Neural progenitor cell (in vitro differentiated cells): ENCODE results near the gene STX1B. TPM values are rescaled to one million over a fixed set of nuclear protein-coding genes. Genes with fewer than 3 reads are reported as not detected.

Experiments
- DNase-seq: peaks from one replicate; pipeline ENCODE4 v3.0.0-alpha.2; 2016; ENCODE audit warnings: low spot score
- H2AFZ ChIP-seq: fragments of 200-600 bp; sonication (generic); replicated peaks from 2 replicates; pipeline ENCODE4 v1.6.1; 2016; ENCODE audit warnings: antibody characterized with exemption
- H3F3A ChIP-seq: fragments of 200-600 bp; sonication (generic); 2 replicates; pipeline ENCODE4 v1.6.1; 2016; ENCODE audit warnings: antibody characterized with exemption, low read depth
- H3K27ac ChIP-seq: fragments of 200-600 bp; sonication (generic); 2 replicates; pipeline ENCODE4 v1.5.1; 2016; ENCODE audit warnings: mild to moderate bottlenecking
- H3K27me3 ChIP-seq: fragments of 200-600 bp; sonication (generic); 2 replicates; pipeline ENCODE4 v1.6.1; 2016; ENCODE audit warnings: mild to moderate bottlenecking, moderate library complexity
- H3K36me3 ChIP-seq: fragments of 200-600 bp; sonication (generic); 2 replicates; pipeline ENCODE4 v1.5.1; 2016
- H3K4me1 ChIP-seq: fragments of 200-600 bp; sonication (generic); 2 replicates; pipeline ENCODE4 v1.6.1; 2016; ENCODE audit warnings: mixed run types
- H3K4me2 ChIP-seq: fragments of 200-600 bp; sonication (generic); 2 replicates; pipeline ENCODE4 v1.6.1; 2016
- H3K4me3 ChIP-seq: fragments of 200-600 bp; sonication (generic); 2 replicates; pipeline ENCODE4 v1.5.1; 2016
- H3K79me2 ChIP-seq: fragments of 200-600 bp; sonication (generic); 2 replicates; pipeline ENCODE4 v1.6.1; 2016; ENCODE audit warnings: low read depth
- H3K9ac ChIP-seq: fragments of 200-600 bp; sonication (generic); 2 replicates; pipeline ENCODE4 v1.6.1; 2016
- H3K9me3 ChIP-seq: fragments of 200-600 bp; sonication (generic); 2 replicates; pipeline ENCODE4 v1.5.1; 2016; ENCODE audit warnings: low read depth
- H4K20me1 ChIP-seq: fragments of 200-600 bp; sonication (generic); 2 replicates; pipeline ENCODE4 v1.6.1; 2016; ENCODE audit warnings: low read depth
- H3K27ac Mint-ChIP-seq: 3 replicates; pipeline ENCODE4 v1.8.0; 2021; ENCODE audit warnings: mixed read lengths
- H3K27me3 Mint-ChIP-seq: 2 replicates; pipeline ENCODE4 v1.8.0; 2022; ENCODE audit warnings: low read depth, mild to moderate bottlenecking, inconsistent platforms, moderate library complexity, mixed read lengths; ENCODE audit not compliant: insufficient read depth
- H3K36me3 Mint-ChIP-seq: 3 replicates; pipeline ENCODE4 v1.8.0; 2021; ENCODE audit warnings: mixed read lengths
- H3K4me1 Mint-ChIP-seq: 3 replicates; pipeline ENCODE4 v1.8.0; 2021; ENCODE audit warnings: mixed read lengths
- H3K4me3 Mint-ChIP-seq: 3 replicates; pipeline ENCODE4 v1.8.0; 2021; ENCODE audit warnings: mild to moderate bottlenecking, moderate library complexity, mixed read lengths
- H3K9me3 Mint-ChIP-seq: 3 replicates; pipeline ENCODE4 v1.8.0; 2020; ENCODE audit warnings: mixed read lengths
- EZH2 ChIP-seq: fragments of 200-600 bp; sonication (generic); IDR thresholded peaks from 2 replicates; pipeline ENCODE4 v1.6.1; 2017; ENCODE audit warnings: antibody characterized with exemption, mild to moderate bottlenecking, moderate library complexity
- EZH2phosphoT487 ChIP-seq: fragments of 200-600 bp; sonication (generic); IDR thresholded peaks from 2 replicates; pipeline ENCODE4 v1.6.1; 2017; ENCODE audit warnings: antibody characterized with exemption
- total RNA-seq: library from RNA; depleted of rRNA; stranded (reverse); fragments of >200 nt; gene quantifications from 2 replicates; pipeline ENCODE4 v1.2.3, GENCODE V29; 2015; ENCODE audit warnings: low replicate concordance
- TF ChIP-seq, protein P1 (sequence below): fragments of 200-600 bp; sonication (generic); IDR thresholded peaks from 2 replicates; pipeline ENCODE4 v1.5.1; 2017; ENCODE audit warnings: antibody characterized with exemption, mild to moderate bottlenecking

Gene STX1B
- total RNA-seq, 1 donor from 2014 or later: 7.3 TPM

DNA sequence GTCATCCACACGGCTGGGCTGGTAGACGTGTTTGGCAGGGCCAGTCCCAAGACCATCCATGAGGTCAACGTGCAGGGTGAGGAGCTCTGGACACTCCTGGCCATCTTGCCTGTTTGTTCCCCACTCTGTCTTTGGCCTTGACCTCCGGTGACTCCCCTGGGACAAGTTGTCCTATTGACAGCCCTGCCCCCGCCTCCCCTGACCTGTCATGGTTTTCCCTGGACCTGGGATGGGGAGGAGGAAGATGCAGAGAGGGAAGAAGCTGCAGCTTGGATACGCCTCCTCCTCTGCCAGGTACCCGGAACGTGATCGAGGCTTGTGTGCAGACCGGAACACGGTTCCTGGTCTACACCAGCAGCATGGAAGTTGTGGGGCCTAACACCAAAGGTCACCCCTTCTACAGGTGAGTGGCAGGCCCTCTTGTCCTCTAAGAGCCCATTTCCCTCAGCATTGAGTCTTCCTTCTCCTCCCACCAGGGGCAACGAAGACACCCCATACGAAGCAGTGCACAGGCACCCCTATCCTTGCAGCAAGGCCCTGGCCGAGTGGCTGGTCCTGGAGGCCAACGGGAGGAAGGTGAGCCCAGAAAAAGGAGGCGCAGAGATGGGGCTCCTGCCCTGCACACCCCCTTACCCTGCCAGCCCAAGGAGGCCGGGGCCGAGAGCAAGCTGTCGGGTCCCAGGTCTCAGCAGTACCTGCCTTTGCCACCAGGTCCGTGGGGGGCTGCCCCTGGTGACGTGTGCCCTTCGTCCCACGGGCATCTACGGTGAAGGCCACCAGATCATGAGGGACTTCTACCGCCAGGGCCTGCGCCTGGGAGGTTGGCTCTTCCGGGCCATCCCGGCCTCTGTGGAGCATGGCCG is 24.1 kb downstream of the STX1B start:
- peaks cover 10% of the 10 kb centered on the region for H3F3A ChIP-seq
- no peaks in the 10 kb centered on the region for H3K4me1 Mint-ChIP-seq
- no peaks in the 10 kb centered on the region for H3K27me3 ChIP-seq
- TF ChIP-seq EZH2phosphoT487: no peak
- no peak for TF ChIP-seq EZH2
- TF ChIP-seq, protein P1, sequence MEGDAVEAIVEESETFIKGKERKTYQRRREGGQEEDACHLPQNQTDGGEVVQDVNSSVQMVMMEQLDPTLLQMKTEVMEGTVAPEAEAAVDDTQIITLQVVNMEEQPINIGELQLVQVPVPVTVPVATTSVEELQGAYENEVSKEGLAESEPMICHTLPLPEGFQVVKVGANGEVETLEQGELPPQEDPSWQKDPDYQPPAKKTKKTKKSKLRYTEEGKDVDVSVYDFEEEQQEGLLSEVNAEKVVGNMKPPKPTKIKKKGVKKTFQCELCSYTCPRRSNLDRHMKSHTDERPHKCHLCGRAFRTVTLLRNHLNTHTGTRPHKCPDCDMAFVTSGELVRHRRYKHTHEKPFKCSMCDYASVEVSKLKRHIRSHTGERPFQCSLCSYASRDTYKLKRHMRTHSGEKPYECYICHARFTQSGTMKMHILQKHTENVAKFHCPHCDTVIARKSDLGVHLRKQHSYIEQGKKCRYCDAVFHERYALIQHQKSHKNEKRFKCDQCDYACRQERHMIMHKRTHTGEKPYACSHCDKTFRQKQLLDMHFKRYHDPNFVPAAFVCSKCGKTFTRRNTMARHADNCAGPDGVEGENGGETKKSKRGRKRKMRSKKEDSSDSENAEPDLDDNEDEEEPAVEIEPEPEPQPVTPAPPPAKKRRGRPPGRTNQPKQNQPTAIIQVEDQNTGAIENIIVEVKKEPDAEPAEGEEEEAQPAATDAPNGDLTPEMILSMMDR: no peak
- H2AFZ ChIP-seq: no peak overlapping the region
- H3K4me3 Mint-ChIP-seq: peak overlapping the region; percentile 50
- no peak overlapping the region for H3K4me3 ChIP-seq
- H3K27ac ChIP-seq: no peak overlapping the region
- H3K9me3 Mint-ChIP-seq: no peaks in the 10 kb centered on the region
- H3K27ac Mint-ChIP-seq: peak overlapping the region; percentile 49
- H3K36me3 Mint-ChIP-seq: peaks cover 6% of the 10 kb centered on the region
- no peak overlapping the region for H3K4me2 ChIP-seq
- no peaks in the 10 kb centered on the region for H3K9me3 ChIP-seq
- DNase-seq: no peak
- H3K27me3 Mint-ChIP-seq: peaks cover 11% of the 10 kb centered on the region
- no peak overlapping the region for H3K9ac ChIP-seq
- no peaks in the 10 kb centered on the region for H3K79me2 ChIP-seq
- peaks cover 4% of the 10 kb centered on the region for H4K20me1 ChIP-seq
- no peaks in the 10 kb centered on the region for H3K4me1 ChIP-seq
- H3K36me3 ChIP-seq: no peaks in the 10 kb centered on the region

GRCh38 chr16:30985401-30986128 is 24.9 kb downstream of the STX1B start:
- no peaks in the 10 kb centered on the region for H3K4me1 ChIP-seq
- no peaks in the 10 kb centered on the region for H3K79me2 ChIP-seq
- Mint-ChIP-seq H3K4me3 (peak overlapping the region; percentile 33), H3K27me3 (peaks cover 11% of the 10 kb centered on the region), H3K4me1 (no peaks in the 10 kb centered on the region), H3K36me3 (peaks cover 10% of the 10 kb centered on the region), H3K27ac (peak overlapping the region; percentile 63), H3K9me3 (no peaks in the 10 kb centered on the region)
- H3K9ac ChIP-seq: no peak overlapping the region
- H3K4me3 ChIP-seq: peak overlapping the region; percentile 33
- no peak overlapping the region for H2AFZ ChIP-seq
- H3K27ac ChIP-seq: no peak overlapping the region
- H3K27me3 ChIP-seq: no peaks in the 10 kb centered on the region
- TF ChIP-seq, protein P1: no peak
- no peak for TF ChIP-seq EZH2
- TF ChIP-seq EZH2phosphoT487: no peak
- peaks cover 10% of the 10 kb centered on the region for H3F3A ChIP-seq
- DNase-seq: peak; percentile 62
- peak overlapping the region; percentile 75 for H3K4me2 ChIP-seq
- no peaks in the 10 kb centered on the region for H3K36me3 ChIP-seq
- H3K9me3 ChIP-seq: no peaks in the 10 kb centered on the region
- H4K20me1 ChIP-seq: peaks cover 4% of the 10 kb centered on the region

DNA sequence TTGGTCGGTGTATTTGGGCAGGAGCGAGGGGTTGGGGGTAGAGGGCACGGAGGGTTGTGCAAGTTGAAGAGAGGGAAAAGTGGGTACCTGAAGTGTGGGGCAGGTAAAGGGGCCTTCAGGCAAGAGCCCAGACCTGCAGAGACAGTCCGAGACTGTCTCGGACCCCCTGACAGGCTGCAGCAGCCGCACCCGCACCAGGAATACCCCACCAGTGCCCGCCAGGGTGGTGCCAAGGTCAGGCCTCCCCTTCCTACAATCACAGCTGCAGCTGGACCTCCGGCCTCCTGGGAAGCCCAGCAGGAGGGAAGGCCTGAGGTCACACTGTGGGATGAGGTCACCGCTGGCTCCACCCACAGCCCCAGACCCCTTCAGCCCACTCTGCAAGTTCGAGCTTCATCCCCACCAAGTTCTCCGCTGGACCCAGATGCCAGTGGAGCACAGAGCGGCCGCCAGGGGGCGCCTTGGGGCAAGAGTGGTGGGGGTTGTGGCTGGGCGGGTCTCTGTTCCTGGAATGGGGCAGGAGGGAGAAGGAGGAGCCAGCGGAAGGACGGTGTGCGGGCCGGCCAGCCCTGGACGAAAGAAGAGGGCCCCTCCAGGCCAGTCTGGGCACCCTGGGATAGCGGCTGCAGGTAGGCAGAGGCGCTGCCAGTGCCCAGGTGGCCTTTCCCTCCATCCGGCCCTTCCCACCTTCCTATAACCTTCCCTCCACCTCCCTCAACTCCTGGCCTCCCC is 25.6 kb downstream of the STX1B start, which contains the start of gene HSD3B7:
TSS of gene HSD3B7 (plus strand) at position 539 of the 732 bp plus-strand sequence. CDS start 452 bp downstream, outside the sequence.
- no peaks in the 10 kb centered on the region for H3K4me1 ChIP-seq
- peak within 1 kb of the TSS; percentile 33 for H3K4me3 ChIP-seq
- no peak within 1 kb of the TSS for H2AFZ ChIP-seq
- no peaks in the 10 kb centered on the region for H3K9me3 ChIP-seq
- no peaks in the 10 kb centered on the region for H3K36me3 ChIP-seq
- no peaks in the 10 kb centered on the region for H3K9me3 Mint-ChIP-seq
- H3K27me3 Mint-ChIP-seq: peaks cover 11% of the 10 kb centered on the region
- peak within 1 kb of the TSS; percentile 75 for H3K4me2 ChIP-seq
- no peaks in the 10 kb centered on the region for H3K4me1 Mint-ChIP-seq
- DNase-seq: peak; percentile 90
- H3K27ac Mint-ChIP-seq: peak within 1 kb of the TSS; percentile 63
- peaks cover 10% of the 10 kb centered on the region for H3K36me3 Mint-ChIP-seq
- peaks cover 10% of the 10 kb centered on the region for H3F3A ChIP-seq
- no peaks in the 10 kb centered on the region for H3K27me3 ChIP-seq
- no peak within 1 kb of the TSS for H3K9ac ChIP-seq
- peak within 1 kb of the TSS; percentile 35 for H3K4me3 Mint-ChIP-seq
- TF ChIP-seq, protein P1: peak; percentile 85
- TF ChIP-seq EZH2: no peak
- no peak for TF ChIP-seq EZH2phosphoT487
- no peak within 1 kb of the TSS for H3K27ac ChIP-seq
- no peaks in the 10 kb centered on the region for H3K79me2 ChIP-seq
- peaks cover 4% of the 10 kb centered on the region for H4K20me1 ChIP-seq
